SJCRH30 (cell line): ENCODE measurements around the gene KRTAP9-1. TPM values are rescaled to one million over a fixed set of nuclear protein-coding genes. Genes with fewer than 3 reads are reported as not detected.
"Not testable (repeated sequence)": the region's sequence is repeated elsewhere in the genome, so short reads cannot be mapped to it uniquely, and the experiment has no call there.

Experiments
- DNase-seq, 2 experiments: peaks; one replicate each; pipeline ENCODE4 v3.0.0-alpha.2; 2015 to 2020
- H3K27ac ChIP-seq: fragments of 250-450 bp; sonication (Bioruptor Pico); 2 replicates; pipeline ENCODE4 v1.5.1; 2020; ENCODE audit warnings: mild to moderate bottlenecking, moderate library complexity
- H3K27me3 ChIP-seq: fragments of 250-450 bp; sonication (Bioruptor Pico); 2 replicates; pipeline ENCODE4 v1.5.1; 2020; ENCODE audit warnings: mild to moderate bottlenecking, moderate library complexity
- H3K36me3 ChIP-seq: fragments of 250-450 bp; sonication (Bioruptor Pico); 2 replicates; pipeline ENCODE4 v1.5.1; 2020; ENCODE audit warnings: mild to moderate bottlenecking, moderate library complexity
- H3K4me1 ChIP-seq: fragments of 250-450 bp; sonication (Bioruptor Pico); 2 replicates; pipeline ENCODE4 v1.5.1; 2020; ENCODE audit warnings: mild to moderate bottlenecking, moderate library complexity
- H3K4me3 ChIP-seq: fragments of 250-450 bp; sonication (Bioruptor Pico); 2 replicates; pipeline ENCODE4 v1.5.1; 2020; ENCODE audit warnings: mild to moderate bottlenecking, moderate library complexity
- H3K9me3 ChIP-seq: fragments of 250-450 bp; sonication (Bioruptor Pico); replicated peaks from 2 replicates; pipeline ENCODE4 v1.5.1; 2020; ENCODE audit warnings: mild to moderate bottlenecking, moderate library complexity
- total RNA-seq: library from RNA; depleted of rRNA; stranded (reverse); fragments of >200 nt; shearing (Covaris generic); gene quantifications from 2 replicates; pipeline ENCODE4 v1.2.3, GENCODE V29; 2014; rRNA removed

Gene KRTAP9-1
- total RNA-seq, 1 experiment from 2014 or later = not detected

DNA sequence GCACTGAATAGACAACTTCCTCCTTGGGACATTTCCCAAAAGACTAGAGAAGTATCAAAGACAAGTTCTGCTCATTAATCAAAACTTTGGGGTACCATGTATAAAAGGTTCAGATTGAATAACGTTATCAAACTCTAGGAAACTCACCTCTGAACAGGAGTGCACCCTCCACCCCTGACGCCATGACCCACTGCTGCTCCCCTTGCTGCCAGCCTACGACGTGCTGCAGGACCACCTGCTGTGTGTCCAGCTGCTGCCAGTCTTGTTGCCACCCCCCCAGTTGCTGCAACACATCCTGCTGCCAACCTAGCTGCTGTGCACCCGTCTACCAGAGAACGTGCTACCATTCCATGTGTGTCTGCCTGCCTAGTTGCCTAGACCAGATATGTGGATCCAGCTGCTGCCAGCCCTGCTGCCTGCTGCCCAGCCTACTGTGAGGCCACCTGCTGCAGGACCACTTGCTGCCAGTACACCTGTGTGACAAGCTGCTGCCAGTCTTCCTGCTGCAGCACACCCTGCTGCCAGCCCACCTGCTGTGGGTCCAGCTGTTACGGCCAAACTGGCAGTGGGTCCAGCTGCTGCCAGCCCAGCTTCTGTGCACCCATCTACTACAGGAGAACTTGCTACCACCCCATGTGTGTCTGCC is 23.0 kb downstream of the KRTAP9-1 start:
- H3K4me3 ChIP-seq = no peak overlapping the region
- DNase-seq = peak in 1 of 2 experiments; percentile 9
- H3K27me3 ChIP-seq = no peaks in the 10 kb centered on the region
- no peak overlapping the region for H3K27ac ChIP-seq
- H3K36me3 ChIP-seq = no peaks in the 10 kb centered on the region
- no peaks in the 10 kb centered on the region for H3K9me3 ChIP-seq
- peaks cover 11% of the 10 kb centered on the region for H3K4me1 ChIP-seq

DNA sequence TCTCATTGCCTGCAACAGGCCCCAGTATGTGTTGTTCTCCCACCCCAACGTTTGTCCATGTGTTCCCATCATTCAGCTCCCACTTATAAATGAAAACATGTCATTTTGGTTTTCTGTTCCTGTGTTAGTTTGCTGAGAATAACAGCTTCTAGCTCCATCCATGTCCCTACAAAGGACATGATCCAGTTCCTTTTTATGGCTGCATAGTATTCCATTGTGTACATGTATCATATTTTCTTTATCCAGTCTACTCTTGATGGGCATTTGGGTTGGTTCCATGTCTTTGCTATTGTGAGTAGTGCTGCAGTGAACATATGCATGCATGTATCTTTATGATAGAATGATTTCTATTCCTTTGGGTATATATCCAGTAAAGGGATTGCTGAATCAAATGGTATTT is 26.0 kb downstream of the KRTAP9-1 start:
- H3K27me3 ChIP-seq = no peaks in the 10 kb centered on the region
- H3K27ac ChIP-seq = no peak overlapping the region
- peaks cover 11% of the 10 kb centered on the region for H3K4me1 ChIP-seq
- no peaks in the 10 kb centered on the region for H3K36me3 ChIP-seq
- no peaks in the 10 kb centered on the region for H3K9me3 ChIP-seq
- no peak overlapping the region for H3K4me3 ChIP-seq
- no peak for DNase-seq

DNA sequence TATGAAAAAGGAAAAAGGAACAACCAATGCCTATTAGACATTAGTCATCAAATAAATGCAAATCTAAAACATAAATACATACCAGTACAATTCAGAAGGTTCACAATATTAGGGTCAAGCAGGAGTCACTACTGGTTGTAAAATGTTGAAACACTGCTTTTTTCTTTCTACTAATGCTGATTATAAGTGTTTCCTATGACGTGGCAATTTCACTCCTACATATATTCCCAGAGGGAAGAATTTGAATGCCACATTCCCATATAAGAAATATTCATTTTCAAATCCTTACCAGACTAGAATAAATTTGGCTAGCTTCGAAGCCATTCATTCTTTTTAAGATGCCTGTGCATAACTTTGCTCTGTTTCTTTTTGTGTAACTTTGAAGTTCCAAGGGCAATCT is 34.1 kb downstream of the KRTAP9-1 start:
- Histone ChIP-seq H3K9me3 (no peaks in the 10 kb centered on the region), H3K4me1 (no peaks in the 10 kb centered on the region), H3K27ac (no peak overlapping the region), H3K27me3 (no peaks in the 10 kb centered on the region), H3K4me3 (no peak overlapping the region), H3K36me3 (no peaks in the 10 kb centered on the region)
- no peak for DNase-seq

DNA sequence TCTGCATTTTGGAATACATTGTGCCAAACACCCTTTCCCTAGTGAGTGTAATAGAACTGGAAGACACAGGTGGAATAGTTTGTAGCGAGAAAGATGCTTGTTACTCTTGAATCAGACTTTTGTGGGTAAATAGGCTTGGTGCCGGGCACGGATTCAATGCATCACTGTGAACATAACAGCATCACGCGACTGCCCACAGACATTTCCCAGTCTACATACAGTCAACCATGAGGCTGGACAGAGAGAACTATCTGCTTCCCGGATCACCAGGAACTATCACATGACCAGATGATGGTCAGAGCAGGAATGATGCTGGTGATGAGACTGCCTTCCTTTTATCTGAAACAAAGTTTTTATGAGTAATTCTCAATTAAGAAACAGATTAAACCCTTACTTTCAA is 36.4 kb downstream of the KRTAP9-1 start:
- no peaks in the 10 kb centered on the region for H3K27me3 ChIP-seq
- no peak for DNase-seq
- H3K4me1 ChIP-seq = no peaks in the 10 kb centered on the region
- no peak overlapping the region for H3K4me3 ChIP-seq
- H3K9me3 ChIP-seq = no peaks in the 10 kb centered on the region
- no peak overlapping the region for H3K27ac ChIP-seq
- no peaks in the 10 kb centered on the region for H3K36me3 ChIP-seq

DNA sequence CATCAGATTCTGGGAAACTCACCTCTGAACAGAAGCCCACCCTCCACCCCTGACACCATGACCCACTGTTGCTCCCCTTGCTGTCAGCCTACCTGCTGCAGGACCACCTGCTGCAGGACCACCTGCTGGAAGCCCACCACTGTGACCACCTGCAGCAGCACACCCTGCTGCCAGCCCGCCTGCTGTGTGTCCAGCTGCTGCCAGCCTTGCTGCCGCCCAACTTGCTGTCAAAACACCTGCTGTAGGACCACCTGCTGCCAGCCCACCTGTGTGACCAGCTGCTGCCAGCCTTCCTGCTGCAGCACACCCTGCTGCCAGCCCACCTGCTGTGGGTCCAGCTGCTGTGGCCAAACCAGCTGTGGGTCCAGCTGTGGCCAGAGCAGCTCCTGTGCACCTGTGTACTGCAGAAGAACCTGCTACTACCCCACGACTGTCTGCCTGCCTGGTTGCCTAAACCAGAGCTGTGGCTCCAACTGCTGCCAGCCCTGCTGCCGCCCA is 37.0 kb downstream of the KRTAP9-1 start, which contains the start of gene KRTAP9-2:
Gene KRTAP9-2 (plus strand): TSS at position 51 of the 498 bp plus-strand sequence. CDS start 7 bp downstream, at position 58.
- H3K27ac ChIP-seq, H3K27me3 ChIP-seq, H3K4me3 ChIP-seq, H3K9me3 ChIP-seq, H3K36me3 ChIP-seq, H3K4me1 ChIP-seq, DNase-seq: not testable (repeated sequence)

DNA sequence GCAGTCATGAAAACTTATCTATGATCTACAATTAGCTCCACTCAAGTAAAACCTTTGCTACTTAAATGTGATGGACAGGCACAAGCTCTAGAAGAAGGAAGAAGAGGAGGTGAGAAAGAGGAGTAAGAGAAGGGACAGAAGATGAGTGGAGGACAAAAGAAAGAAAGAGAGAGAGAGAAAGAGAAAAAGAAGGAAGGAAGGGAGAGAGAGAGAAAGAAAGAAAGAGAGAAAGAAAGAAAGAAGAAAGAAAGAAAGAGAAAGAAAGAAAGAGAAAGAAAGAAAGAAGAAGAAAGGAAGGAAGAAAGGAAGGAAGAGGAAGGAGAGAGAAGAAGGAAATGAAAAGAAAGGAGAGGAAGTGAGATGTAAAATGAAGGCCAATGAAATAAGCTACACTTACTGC is 40.4 kb downstream of the KRTAP9-1 start:
- no peak overlapping the region for H3K4me3 ChIP-seq
- H3K36me3 ChIP-seq = no peaks in the 10 kb centered on the region
- DNase-seq = no peak
- no peaks in the 10 kb centered on the region for H3K4me1 ChIP-seq
- H3K9me3 ChIP-seq = no peaks in the 10 kb centered on the region
- H3K27ac ChIP-seq = no peak overlapping the region
- no peaks in the 10 kb centered on the region for H3K27me3 ChIP-seq

DNA sequence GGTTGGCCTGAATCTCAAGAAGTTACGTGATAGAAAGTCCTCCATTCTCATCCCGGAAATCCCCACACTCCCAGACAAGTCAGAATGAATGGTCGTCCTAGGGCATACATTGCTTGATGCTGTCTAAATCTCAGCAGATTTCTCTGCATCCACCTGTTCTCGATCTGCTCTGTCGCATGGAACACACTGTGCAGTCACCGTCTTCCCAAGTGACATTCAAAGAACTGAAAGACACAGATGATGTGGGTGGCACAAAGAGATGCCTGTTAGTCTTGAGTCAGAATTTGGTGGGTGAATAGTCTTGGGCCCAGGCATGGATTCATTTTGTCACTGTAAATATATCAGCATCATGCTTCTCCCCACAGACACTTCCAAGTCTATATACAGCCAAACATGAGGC is 42.0 kb downstream of the KRTAP9-1 start:
- Histone ChIP-seq H3K4me3 (no peak overlapping the region), H3K4me1 (no peaks in the 10 kb centered on the region), H3K36me3 (no peaks in the 10 kb centered on the region), H3K9me3 (no peaks in the 10 kb centered on the region), H3K27me3 (no peaks in the 10 kb centered on the region), H3K27ac (no peak overlapping the region)
- DNase-seq = no peak

DNA sequence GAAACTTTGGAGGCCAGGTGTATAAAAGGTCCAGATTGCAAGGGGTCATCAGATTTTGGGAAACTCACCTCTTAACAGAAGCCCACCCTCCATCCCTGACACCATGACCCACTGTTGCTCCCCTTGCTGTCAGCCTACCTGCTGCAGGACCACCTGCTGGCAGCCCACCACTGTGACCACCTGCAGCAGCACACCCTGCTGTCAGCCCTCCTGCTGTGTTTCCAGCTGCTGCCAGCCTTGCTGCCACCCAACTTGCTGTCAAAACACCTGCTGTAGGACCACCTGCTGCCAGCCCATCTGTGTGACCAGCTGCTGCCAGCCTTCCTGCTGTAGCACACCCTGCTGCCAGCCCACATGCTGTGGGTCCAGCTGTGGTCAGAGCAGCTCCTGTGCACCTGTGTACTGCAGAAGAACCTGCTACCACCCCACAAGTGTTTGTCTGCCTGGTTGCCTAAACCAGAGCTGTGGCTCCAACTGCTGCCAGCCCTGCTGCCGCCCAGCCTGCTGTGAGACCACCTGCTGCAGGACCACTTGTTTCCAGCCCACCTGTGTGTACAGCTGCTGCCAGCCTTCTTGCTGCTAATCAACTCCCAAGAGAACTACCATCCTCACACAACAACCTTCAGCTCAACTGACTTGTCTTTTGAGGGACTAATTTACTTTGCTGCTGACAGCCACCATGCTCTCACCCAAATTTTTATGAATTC is 42.9 kb downstream of the KRTAP9-1 start, which contains the start of gene KRTAP9-3:
Gene KRTAP9-3 (plus strand): TSS at position 51 of the 707 bp plus-strand sequence. CDS start 53 bp downstream, at position 104.
- not testable (repeated sequence) for H3K36me3 ChIP-seq, H3K4me1 ChIP-seq, H3K4me3 ChIP-seq, H3K27me3 ChIP-seq, H3K27ac ChIP-seq, DNase-seq, H3K9me3 ChIP-seq

DNA sequence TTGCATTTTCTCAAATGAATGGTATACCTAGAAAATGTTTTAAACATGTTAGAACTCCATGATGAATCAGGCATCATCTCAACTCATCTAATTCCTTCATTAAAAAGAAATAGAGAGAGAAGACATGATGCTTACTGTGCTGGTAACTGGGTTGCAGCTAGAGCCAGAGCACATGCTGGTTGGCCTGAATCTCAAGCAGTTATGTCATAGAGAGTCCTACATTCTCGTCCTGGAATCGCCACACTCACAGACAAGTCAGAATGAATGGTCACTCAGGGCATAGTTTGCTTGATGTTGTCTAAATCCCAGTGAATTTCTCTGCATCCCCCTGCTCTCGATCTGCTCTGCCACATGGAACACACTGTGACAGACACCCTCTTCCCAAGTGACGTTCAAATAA is 47.4 kb downstream of the KRTAP9-1 start:
- not testable (repeated sequence) for H3K9me3 ChIP-seq, DNase-seq, H3K36me3 ChIP-seq, H3K27me3 ChIP-seq, H3K4me1 ChIP-seq, H3K27ac ChIP-seq, H3K4me3 ChIP-seq

DNA sequence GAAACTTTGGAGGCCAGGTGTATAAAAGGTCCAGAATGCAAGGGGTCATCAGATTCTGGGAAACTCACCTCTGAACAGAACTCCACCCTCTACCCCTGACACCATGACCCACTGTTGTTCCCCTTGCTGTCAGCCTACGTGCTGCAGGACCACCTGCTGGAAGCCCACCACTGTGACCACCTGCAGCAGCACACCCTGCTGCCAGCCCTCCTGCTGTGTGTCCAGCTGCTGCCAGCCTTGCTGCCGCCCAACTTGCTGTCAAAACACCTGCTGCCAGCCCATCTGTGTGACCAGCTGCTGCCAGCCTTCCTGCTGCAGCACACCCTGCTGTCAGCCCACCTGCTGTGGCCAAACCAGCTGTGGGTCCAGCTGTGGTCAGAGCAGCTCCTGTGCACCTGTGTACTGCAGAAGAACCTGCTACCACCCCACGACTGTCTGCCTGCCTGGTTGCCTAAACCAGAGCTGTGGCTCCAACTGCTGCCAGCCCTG is 48.3 kb downstream of the KRTAP9-1 start, which contains the start of gene KRTAP9-8:
Gene KRTAP9-8 (plus strand): TSS at position 51 of the 489 bp plus-strand sequence. CDS start 53 bp downstream, at position 104.
- peak; percentile 52 to 58 for DNase-seq

More for the DNA sequence above, 48.3 kb downstream of the KRTAP9-1 start, which contains the start of gene KRTAP9-8:
- H3K4me1 ChIP-seq, H3K27me3 ChIP-seq, H3K36me3 ChIP-seq, H3K9me3 ChIP-seq, H3K4me3 ChIP-seq, H3K27ac ChIP-seq: not testable (repeated sequence)

Other genes with a start within 250 kb of the KRTAP9-1 start
- not detected in 2 replicates for gene KRT39, start 222.9 kb upstream of the KRTAP9-1 start, total RNA-seq
- not detected in 2 replicates for gene KRT40, start 205.6 kb upstream of the KRTAP9-1 start, total RNA-seq
- gene KRTAP3-3, start 195.7 kb upstream of the KRTAP9-1 start, total RNA-seq = not detected in 2 replicates
- gene KRTAP3-2, start 190.0 kb upstream of the KRTAP9-1 start, total RNA-seq = not detected in 2 replicates
- not detected in 2 replicates for gene KRTAP3-1, start 180.8 kb upstream of the KRTAP9-1 start, total RNA-seq
- not detected in 2 replicates for gene KRTAP1-5, start 162.7 kb upstream of the KRTAP9-1 start, total RNA-seq
- not detected in 2 replicates for gene KRTAP1-4, start 159.7 kb upstream of the KRTAP9-1 start, total RNA-seq
- gene KRTAP1-3, start 155.0 kb upstream of the KRTAP9-1 start, total RNA-seq = not detected in 2 replicates
- gene KRTAP1-1, start 148.4 kb upstream of the KRTAP9-1 start, total RNA-seq = not detected in 2 replicates
- gene KRTAP2-1, start 142.6 kb upstream of the KRTAP9-1 start, total RNA-seq = not detected in 2 replicates
- not detected in 2 replicates for gene KRTAP2-2, start 134.7 kb upstream of the KRTAP9-1 start, total RNA-seq
- not detected in 2 replicates for gene KRTAP2-3, start 129.8 kb upstream of the KRTAP9-1 start, total RNA-seq
- not detected in 2 replicates for gene KRTAP2-4, start 124.0 kb upstream of the KRTAP9-1 start, total RNA-seq
- 0.18 TPM in 1 of 2 replicates, not detected in the other for gene KRTAP4-7, start 105.7 kb upstream of the KRTAP9-1 start, total RNA-seq
- gene KRTAP4-8, start 91.7 kb upstream of the KRTAP9-1 start, total RNA-seq = not detected in 2 replicates
- gene KRTAP4-16, start 87.7 kb upstream of the KRTAP9-1 start, total RNA-seq = not detected in 2 replicates
- not detected in 2 replicates for gene KRTAP4-9, start 84.5 kb upstream of the KRTAP9-1 start, total RNA-seq
- not detected in 2 replicates for gene KRTAP4-11, start 71.5 kb upstream of the KRTAP9-1 start, total RNA-seq
- 0.22 TPM in 1 of 2 replicates, not detected in the other for gene KRTAP4-12, start 65.7 kb upstream of the KRTAP9-1 start, total RNA-seq
- gene KRTAP4-6, start 49.3 kb upstream of the KRTAP9-1 start, total RNA-seq = not detected in 2 replicates
- gene KRTAP4-5, start 40.1 kb upstream of the KRTAP9-1 start, total RNA-seq = not detected in 2 replicates
- gene KRTAP4-4, start 29.1 kb upstream of the KRTAP9-1 start, total RNA-seq = not detected in 2 replicates
- not detected in 2 replicates for gene KRTAP4-3, start 21.7 kb upstream of the KRTAP9-1 start, total RNA-seq
- gene KRTAP4-2, start 11.7 kb upstream of the KRTAP9-1 start, total RNA-seq = 0.14 TPM in 1 of 2 replicates, not detected in the other
- gene KRTAP4-1, start 5.0 kb upstream of the KRTAP9-1 start, total RNA-seq = not detected in 2 replicates
- gene KRTAP9-2, start 36.8 kb downstream of the KRTAP9-1 start, total RNA-seq = not detected in 2 replicates
- not detected in 2 replicates for gene KRTAP9-3, start 42.6 kb downstream of the KRTAP9-1 start, total RNA-seq
- not detected in 2 replicates for gene KRTAP9-8, start 48.1 kb downstream of the KRTAP9-1 start, total RNA-seq
- 0.10 TPM in 1 of 2 replicates, not detected in the other for gene KRTAP9-4, start 59.8 kb downstream of the KRTAP9-1 start, total RNA-seq
- not detected in 2 replicates for gene KRTAP9-9, start 65.5 kb downstream of the KRTAP9-1 start, total RNA-seq
- gene KRTAP9-6, start 75.5 kb downstream of the KRTAP9-1 start, total RNA-seq = not detected in 2 replicates
- gene KRTAP9-7, start 85.8 kb downstream of the KRTAP9-1 start, total RNA-seq = not detected in 2 replicates
- gene KRTAP29-1, start 113.0 kb downstream of the KRTAP9-1 start, total RNA-seq = not detected in 2 replicates
- not detected in 2 replicates for gene KRTAP16-1, start 119.4 kb downstream of the KRTAP9-1 start, total RNA-seq
- gene KRTAP17-1, start 125.8 kb downstream of the KRTAP9-1 start, total RNA-seq = not detected in 2 replicates
- gene KRT33A, start 160.9 kb downstream of the KRTAP9-1 start, total RNA-seq = not detected in 2 replicates
- not detected in 2 replicates for gene KRT33B, start 179.9 kb downstream of the KRTAP9-1 start, total RNA-seq
- 0.08 TPM in 1 of 2 replicates, not detected in the other for gene KRT34, start 192.4 kb downstream of the KRTAP9-1 start, total RNA-seq
- gene KRT31, start 207.7 kb downstream of the KRTAP9-1 start, total RNA-seq = 0.08 TPM in 1 of 2 replicates, not detected in the other
- gene KRT37, start 234.7 kb downstream of the KRTAP9-1 start, total RNA-seq = not detected in 2 replicates